H9 (cell line): ENCODE results near the gene TBXAS1. TPM values are rescaled to one million over a fixed set of nuclear protein-coding genes. Genes with fewer than 3 reads are reported as not detected.

Source experiments
- DNase-seq: peaks from one replicate; pipeline ENCODE4 v3.0.0-alpha.2; 2017
- H2AFZ ChIP-seq: one replicate; pipeline ENCODE4 v1.6.1; 2013; ENCODE audit warnings: mild to moderate bottlenecking, low read length, control low read depth, moderate library complexity
- H2AK5ac ChIP-seq: 2 replicates; pipeline ENCODE4 v1.6.1; 2013; ENCODE audit warnings: low read length, control low read depth, mixed read lengths; ENCODE audit not compliant: insufficient read length
- H2BK120ac ChIP-seq: one replicate; pipeline ENCODE4 v1.6.1; 2013; ENCODE audit warnings: low read depth, mild to moderate bottlenecking, low read length, control low read depth, inconsistent platforms; ENCODE audit not compliant: poor library complexity, severe bottlenecking
- H2BK12ac ChIP-seq: 2 replicates; pipeline ENCODE4 v1.6.1; 2013; ENCODE audit warnings: low read length, control low read depth, mixed read lengths, low read depth; ENCODE audit not compliant: insufficient read length
- H2BK15ac ChIP-seq: 2 replicates; pipeline ENCODE4 v1.6.1; 2013; ENCODE audit warnings: low read depth, low read length, control low read depth
- H2BK20ac ChIP-seq: one replicate; pipeline ENCODE4 v1.6.1; 2013; ENCODE audit warnings: low read depth, mild to moderate bottlenecking, low read length, control low read depth, inconsistent platforms; ENCODE audit not compliant: poor library complexity, severe bottlenecking
- H2BK5ac ChIP-seq: 2 replicates; pipeline ENCODE4 v1.6.1; 2013; ENCODE audit warnings: low read length, control low read depth, mixed read lengths; ENCODE audit not compliant: insufficient read length
- H3K14ac ChIP-seq: 2 replicates; pipeline ENCODE4 v1.6.1; 2013; ENCODE audit warnings: low read length, control low read depth; ENCODE audit not compliant: insufficient read depth
- H3K18ac ChIP-seq: 2 replicates; pipeline ENCODE4 v1.6.1; 2013; ENCODE audit warnings: low read depth, mild to moderate bottlenecking, mixed read lengths, low read length, control low read depth; ENCODE audit not compliant: insufficient read length
- H3K23ac ChIP-seq: 2 replicates; pipeline ENCODE4 v1.6.1; 2013; ENCODE audit warnings: low read length, control low read depth, mixed read lengths, low read depth; ENCODE audit not compliant: insufficient read length
- H3K23me2 ChIP-seq: 2 replicates; pipeline ENCODE4 v1.6.1; 2013; ENCODE audit warnings: low read depth, mild to moderate bottlenecking, mixed read lengths, low read length, control low read depth; ENCODE audit not compliant: insufficient read length, poor library complexity, severe bottlenecking
- H3K27ac ChIP-seq: 2 replicates; pipeline ENCODE4 v1.5.1; 2013; ENCODE audit warnings: low read length, control low read depth, mixed read lengths, low read depth; ENCODE audit not compliant: insufficient read length
- H3K27me3 ChIP-seq: 2 replicates; pipeline ENCODE4 v1.6.1; 2013; ENCODE audit warnings: low read length, control low read depth, inconsistent platforms; ENCODE audit not compliant: insufficient read depth
- H3K4ac ChIP-seq: 2 replicates; pipeline ENCODE4 v1.6.1; 2013; ENCODE audit warnings: low read depth, mild to moderate bottlenecking, control low read depth, inconsistent platforms, low read length, moderate library complexity
- H3K4me1 ChIP-seq: 2 replicates; pipeline ENCODE4 v1.6.1; 2013; ENCODE audit warnings: low read length, control low read depth, inconsistent platforms; ENCODE audit not compliant: insufficient read depth
- H3K4me2 ChIP-seq: 2 replicates; pipeline ENCODE4 v1.6.1; 2013; ENCODE audit warnings: low read length, control low read depth, mixed read lengths; ENCODE audit not compliant: insufficient read length, insufficient read depth
- H3K56ac ChIP-seq: 2 replicates; pipeline ENCODE4 v1.6.1; 2013; ENCODE audit warnings: low read depth, mild to moderate bottlenecking, mixed read lengths, low read length, control low read depth; ENCODE audit not compliant: insufficient read length
- H3K79me1 ChIP-seq: 2 replicates; pipeline ENCODE4 v1.6.1; 2013; ENCODE audit warnings: low read depth, mild to moderate bottlenecking, moderate library complexity, low read length, control low read depth, inconsistent platforms; ENCODE audit not compliant: insufficient read depth, poor library complexity, severe bottlenecking
- H3K79me2 ChIP-seq: 2 replicates; pipeline ENCODE4 v1.6.1; 2013; ENCODE audit warnings: low read length, control low read depth, inconsistent platforms; ENCODE audit not compliant: insufficient read depth
- H3K9ac ChIP-seq: 2 replicates; pipeline ENCODE4 v1.6.1; 2013; ENCODE audit warnings: low read length, control low read depth, mixed read lengths; ENCODE audit not compliant: insufficient read length; ENCODE audit errors: extremely low read depth
- H3K9me3 ChIP-seq: one replicate; pipeline ENCODE4 v1.6.1; 2013; ENCODE audit warnings: low read depth, low read length, inconsistent platforms; ENCODE audit not compliant: control insufficient read depth
- H3T11ph ChIP-seq: one replicate; pipeline ENCODE4 v1.6.1; 2013; ENCODE audit warnings: mild to moderate bottlenecking, low read length, control low read depth, inconsistent platforms
- H4K20me1 ChIP-seq: one replicate; pipeline ENCODE4 v1.6.1; 2013; ENCODE audit not compliant: control insufficient read depth, insufficient read length, insufficient read depth
- H4K5ac ChIP-seq: 2 replicates; pipeline ENCODE4 v1.6.1; 2013; ENCODE audit warnings: low read depth, mild to moderate bottlenecking, mixed read lengths, low read length, control low read depth; ENCODE audit not compliant: insufficient read length
- H4K8ac ChIP-seq: replicated peaks from 2 replicates; pipeline ENCODE4 v1.6.1; 2013; ENCODE audit warnings: low read length, control low read depth, mixed read lengths, low read depth; ENCODE audit not compliant: insufficient read length
- H4K91ac ChIP-seq: 2 replicates; pipeline ENCODE4 v1.6.1; 2013; ENCODE audit warnings: low read depth, mild to moderate bottlenecking, moderate library complexity, mixed read lengths, low read length, control low read depth; ENCODE audit not compliant: insufficient read length
- H3K27ac Mint-ChIP-seq, 3 experiments: 2 replicates in 2 of 3; 3 replicates in 1 of 3; pipeline ENCODE4 v1.8.0; 2020 to 2021; ENCODE audit warnings: mixed read lengths in 3 of 3, mild to moderate bottlenecking in 1 of 3, moderate library complexity in 1 of 3
- H3K27me3 Mint-ChIP-seq: 2 replicates; pipeline ENCODE4 v1.8.0; 2021; ENCODE audit warnings: low read depth, mild to moderate bottlenecking, moderate library complexity, mixed read lengths
- H3K36me3 Mint-ChIP-seq, 3 experiments: 2 replicates in 2 of 3; 3 replicates in 1 of 3; pipeline ENCODE4 v1.8.0; 2020 to 2021; ENCODE audit warnings: low read depth in 3 of 3, mixed read lengths in 3 of 3; ENCODE audit not compliant: insufficient read depth in 1 of 3
- H3K4me1 Mint-ChIP-seq, 2 experiments: 2 replicates each; pipeline ENCODE4 v1.8.0; 2020; ENCODE audit warnings: mixed read lengths in 2 of 2
- H3K4me3 Mint-ChIP-seq, 2 experiments: 2 replicates in 1 of 2; 3 replicates in 1 of 2; pipeline ENCODE4 v1.8.0; 2020 to 2021; ENCODE audit warnings: mild to moderate bottlenecking in 2 of 2, mixed read lengths in 2 of 2, moderate library complexity in 1 of 2
- H3K9me3 Mint-ChIP-seq, 2 experiments: 2 replicates in 1 of 2; 3 replicates in 1 of 2; pipeline ENCODE4 v1.8.0; 2020; ENCODE audit warnings: mild to moderate bottlenecking in 2 of 2, mixed read lengths in 2 of 2, moderate library complexity in 1 of 2
- CTCF ChIP-seq: fragments of 200-600 bp; sonication (generic); conservative IDR thresholded peaks from 3 replicates; pipeline ENCODE4 v1.8.0; 2021; ENCODE audit warnings: antibody characterized with exemption, mild to moderate bottlenecking
- WGBS: extraction: QIAGEN DNeasy Blood & Tissue Kit; methylation state at CpG from one replicate; pipeline ENCODE4 v1.1.7; 2013; ENCODE audit warnings: missing lambda C conversion rate, low lambda C conversion rate, mixed read lengths; ENCODE audit not compliant: insufficient read length; ENCODE audit errors: extremely low coverage; 5-methylcytosine and 5-hydroxymethylcytosine counted together
- total RNA-seq: library from RNA; stranded (reverse); gene quantifications from 2 replicates; pipeline ENCODE4 v1.2.1, GENCODE V29; 2021

TBXAS1 gene
- total RNA-seq, 1 experiment from 2014 or later = 0.39 TPM

- no peak overlapping the region for H2AFZ ChIP-seq
- H2BK5ac ChIP-seq = no peak overlapping the region
- no peaks in the 10 kb centered on the region for H4K20me1 ChIP-seq
- Mint-ChIP-seq H3K4me1 (peaks cover 5 to 6% of the 10 kb centered on the region in 2 experiments; a peak in 3 of 4 replicates), H3K36me3 (no peaks in the 10 kb centered on the region), H3K4me3 (no peak overlapping the region), H3K9me3 (no peaks in the 10 kb centered on the region), H3K27ac (no peak overlapping the region), H3K27me3 (no peaks in the 10 kb centered on the region; the same call in 1 of the 2 replicates)
- H4K91ac ChIP-seq = no peak overlapping the region
- H3K23me2 ChIP-seq = no peaks in the 10 kb centered on the region
- no peak overlapping the region for H3K4ac ChIP-seq
- H2BK120ac ChIP-seq = no peak overlapping the region
- H3K27me3 ChIP-seq = no peaks in the 10 kb centered on the region
- no peak overlapping the region for H2BK15ac ChIP-seq
- no CpG with 5 or more reads among the region's 8 CpGs for WGBS
- H4K5ac ChIP-seq = no peak overlapping the region
- H3K9me3 ChIP-seq = no peaks in the 10 kb centered on the region
- no peak overlapping the region for H3K56ac ChIP-seq
- no peak overlapping the region for H2BK20ac ChIP-seq
- no peaks in the 10 kb centered on the region for H3K79me2 ChIP-seq
- H3K14ac ChIP-seq = no peak overlapping the region
- no peak for DNase-seq
- H3K4me1 ChIP-seq = no peaks in the 10 kb centered on the region
- H3K9ac ChIP-seq = no peak overlapping the region
- H3K27ac ChIP-seq = no peak overlapping the region
- no peak overlapping the region for H4K8ac ChIP-seq
- no peak overlapping the region for H2BK12ac ChIP-seq
- H3T11ph ChIP-seq = no peak overlapping the region
- H3K18ac ChIP-seq = no peak overlapping the region
- H3K79me1 ChIP-seq = no peaks in the 10 kb centered on the region
- no peak overlapping the region for H3K23ac ChIP-seq
- no peak overlapping the region for H2AK5ac ChIP-seq
- TF ChIP-seq CTCF = no peak
- H3K4me2 ChIP-seq = no peak overlapping the region
Measured at GRCh38 chr7:139876622-139877283, 47.7 kb downstream of the TBXAS1 start.
